Limb (tissue), 2 donors: ENCODE measurements around the gene NTM.

Source experiments
- DNase-seq, 2 donors: peaks; one replicate each; pipeline ENCODE4 v3.0.0-alpha.2; 2016; ENCODE audit errors: extremely low spot score in 2 of 2

Gene NTM

DNA sequence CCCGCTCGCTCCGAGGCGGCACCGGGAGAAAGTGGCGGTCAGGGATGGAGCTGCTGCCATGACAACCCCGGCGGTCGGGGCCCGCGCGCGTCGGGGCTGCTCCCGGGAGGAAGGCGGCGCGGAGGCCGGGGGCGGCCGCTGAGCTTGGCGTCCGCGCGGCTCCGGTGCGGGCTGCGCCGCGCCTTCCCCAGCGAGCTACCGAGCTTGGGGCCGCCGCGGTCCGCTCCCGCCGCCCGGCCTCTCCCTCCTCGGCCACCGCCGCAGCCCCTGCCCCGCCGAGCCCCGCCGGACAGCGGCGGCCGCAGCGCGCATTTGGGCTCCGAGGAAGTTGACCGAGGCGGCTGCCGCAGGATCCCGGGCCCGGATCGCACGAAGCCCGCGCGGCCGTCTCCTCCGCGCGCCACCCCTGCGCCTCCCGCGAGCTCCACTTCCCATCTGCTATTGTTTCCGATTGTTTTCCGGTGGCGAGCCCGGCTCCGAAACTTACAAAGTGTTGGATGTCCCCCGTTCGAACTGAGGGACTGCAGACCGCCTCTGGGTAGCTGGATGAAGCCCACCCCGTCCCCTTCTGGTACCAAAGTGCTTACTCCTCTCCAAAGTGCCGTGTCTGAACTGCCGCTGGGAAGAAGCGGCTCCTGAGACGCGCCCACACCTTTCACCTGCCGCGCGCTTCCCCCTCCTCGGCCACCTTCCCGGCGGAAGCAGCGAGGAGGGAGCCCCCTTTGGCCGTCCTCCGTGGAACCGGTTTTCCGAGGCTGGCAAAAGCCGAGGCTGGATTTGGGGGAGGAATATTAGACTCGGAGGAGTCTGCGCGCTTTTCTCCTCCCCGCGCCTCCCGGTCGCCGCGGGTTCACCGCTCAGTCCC is 540.3 kb downstream of the NTM start:
- peak in 1 of 2 donors; percentile 70 for DNase-seq

DNA sequence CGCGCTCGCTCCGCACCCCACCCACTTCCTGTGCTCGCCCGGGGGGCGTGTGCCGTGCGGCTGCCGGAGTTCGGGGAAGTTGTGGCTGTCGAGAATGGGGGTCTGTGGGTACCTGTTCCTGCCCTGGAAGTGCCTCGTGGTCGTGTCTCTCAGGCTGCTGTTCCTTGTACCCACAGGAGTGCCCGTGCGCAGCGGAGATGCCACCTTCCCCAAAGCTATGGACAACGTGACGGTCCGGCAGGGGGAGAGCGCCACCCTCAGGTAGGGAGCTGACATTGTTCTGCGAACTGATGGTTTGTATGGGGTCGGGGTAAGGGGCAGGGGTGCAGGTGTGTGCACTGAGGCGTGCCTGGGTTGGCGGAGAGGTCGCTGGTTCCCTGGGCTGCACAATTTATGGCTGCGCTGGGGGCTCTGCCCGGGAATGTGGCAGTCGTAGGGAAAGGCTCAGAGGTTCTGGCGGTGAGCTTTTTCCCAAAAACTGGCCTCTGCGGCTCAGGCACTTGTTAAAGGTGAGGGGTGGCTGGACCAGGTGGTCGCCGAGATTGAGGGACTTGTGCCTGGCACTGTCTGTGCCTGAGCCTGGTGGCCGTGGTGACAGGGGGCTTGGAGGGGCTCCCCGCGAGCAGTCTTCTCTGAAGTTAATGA is 541.1 kb downstream of the NTM start:
- DNase-seq: peak in 1 of 2 donors; percentile 42

DNA sequence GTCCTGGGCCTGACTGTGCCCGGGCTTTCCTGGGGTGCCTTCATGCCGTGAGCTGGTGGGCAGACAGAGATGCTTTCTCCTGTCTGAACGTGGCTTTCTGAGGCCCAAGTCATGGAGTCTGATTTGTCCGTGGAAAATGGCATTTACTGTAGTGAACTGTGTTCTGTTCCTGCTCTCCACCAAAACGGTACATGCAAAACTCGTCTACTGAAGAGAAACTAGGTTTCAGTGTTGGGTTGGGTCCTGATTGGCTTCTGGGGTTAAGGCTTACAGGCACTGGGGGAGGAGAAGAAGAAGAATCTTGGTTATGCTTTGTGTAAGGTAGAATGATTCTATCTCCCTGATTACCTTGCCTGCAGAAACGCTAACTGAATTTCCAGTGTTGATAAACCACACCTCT is 541.7 kb downstream of the NTM start:
- DNase-seq: no peak

DNA sequence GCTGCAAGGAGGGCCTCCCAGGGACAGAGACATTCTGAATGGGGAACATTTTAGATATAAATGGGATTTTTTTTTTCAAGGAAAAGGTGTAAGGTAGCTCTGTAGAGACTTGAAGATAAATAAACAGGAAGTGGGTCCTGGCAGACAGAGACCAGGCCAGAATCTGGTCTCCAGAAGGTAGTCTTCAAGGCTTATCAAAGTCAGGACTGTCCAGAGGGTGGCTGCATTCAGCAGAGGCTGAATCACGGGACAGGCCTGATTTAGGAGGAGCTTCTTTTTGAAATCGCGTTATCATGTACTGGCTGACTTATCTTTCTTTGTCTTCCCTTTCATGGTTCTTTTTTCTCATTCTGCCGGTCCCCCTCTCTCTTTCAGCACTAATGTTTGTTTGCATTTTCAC is 542.9 kb downstream of the NTM start:
- no peak for DNase-seq

DNA sequence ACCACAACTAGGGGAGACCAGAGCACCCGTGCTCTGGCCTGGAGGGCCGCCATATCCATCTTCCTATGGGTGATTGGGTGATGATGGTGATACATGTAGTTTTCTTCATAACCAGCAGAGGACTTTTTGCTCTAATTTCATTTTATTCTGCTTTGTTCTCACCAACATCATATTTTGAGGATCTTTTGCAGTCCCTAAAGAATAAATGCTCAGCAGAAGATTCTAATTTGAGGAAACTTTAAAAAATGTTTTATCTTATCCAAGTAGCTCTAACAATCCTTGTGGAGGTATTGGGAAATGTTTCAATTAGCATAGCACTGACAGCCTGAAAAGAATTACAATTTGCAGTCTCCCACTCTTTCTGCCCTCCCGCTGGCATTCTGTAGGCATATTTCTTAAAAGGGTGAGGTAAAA is 544.0 kb downstream of the NTM start:
- no peak for DNase-seq

DNA sequence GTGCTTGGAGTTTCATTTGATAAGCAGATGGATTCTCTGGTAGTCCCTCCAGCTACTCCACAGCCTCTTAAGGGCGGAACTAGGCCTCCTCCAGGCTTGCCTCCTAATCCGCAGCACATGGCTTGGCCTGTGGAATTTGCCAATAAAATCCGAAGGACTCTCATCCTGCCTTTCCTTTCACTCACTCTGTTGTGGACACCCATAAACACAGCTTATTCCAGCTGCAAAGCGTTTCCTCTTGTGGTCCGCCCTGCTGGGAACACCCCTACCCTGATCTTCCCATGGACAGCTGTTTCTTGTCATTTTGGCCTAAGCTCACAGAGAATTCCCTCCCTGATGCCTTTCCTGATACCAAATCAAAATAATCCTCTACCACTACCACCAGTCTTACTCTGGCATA is 546.2 kb downstream of the NTM start:
- DNase-seq: no peak

DNA sequence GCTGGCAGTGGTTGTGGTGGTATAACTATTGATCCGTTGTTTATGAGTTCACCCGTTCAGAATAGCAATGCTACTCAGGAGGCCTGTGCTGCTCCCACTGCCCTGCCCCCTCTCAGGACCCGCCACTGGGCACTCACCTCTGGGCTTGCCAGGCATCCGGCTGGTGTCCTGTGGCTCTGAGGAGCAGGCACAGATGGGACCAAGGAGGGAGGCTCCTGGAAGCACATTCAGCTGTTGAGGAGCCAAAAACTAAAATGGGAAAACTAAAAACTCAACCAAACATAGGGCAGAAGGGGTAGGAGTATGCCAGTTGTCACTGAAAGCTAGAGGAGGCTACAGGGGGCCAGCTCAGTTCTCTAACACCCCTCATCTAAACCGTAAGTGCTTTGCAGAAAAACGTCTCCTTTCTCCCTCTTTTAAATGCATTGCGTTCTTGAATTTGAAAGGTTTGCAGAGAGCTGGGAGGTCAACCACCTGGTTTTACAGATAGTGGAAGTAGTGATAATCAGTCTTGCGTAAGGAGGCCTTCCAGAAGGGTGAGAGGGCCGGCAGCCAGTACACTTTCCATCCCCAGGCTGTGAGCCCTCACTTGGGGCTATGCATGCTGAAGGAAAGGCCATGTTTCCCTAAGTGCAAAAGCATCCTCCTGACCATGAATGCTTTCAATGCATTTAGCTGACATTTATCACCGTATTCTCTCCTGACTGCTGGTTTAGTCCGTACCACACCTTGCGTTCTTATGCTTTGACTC is 547.4 kb downstream of the NTM start:
- DNase-seq: no peak

DNA sequence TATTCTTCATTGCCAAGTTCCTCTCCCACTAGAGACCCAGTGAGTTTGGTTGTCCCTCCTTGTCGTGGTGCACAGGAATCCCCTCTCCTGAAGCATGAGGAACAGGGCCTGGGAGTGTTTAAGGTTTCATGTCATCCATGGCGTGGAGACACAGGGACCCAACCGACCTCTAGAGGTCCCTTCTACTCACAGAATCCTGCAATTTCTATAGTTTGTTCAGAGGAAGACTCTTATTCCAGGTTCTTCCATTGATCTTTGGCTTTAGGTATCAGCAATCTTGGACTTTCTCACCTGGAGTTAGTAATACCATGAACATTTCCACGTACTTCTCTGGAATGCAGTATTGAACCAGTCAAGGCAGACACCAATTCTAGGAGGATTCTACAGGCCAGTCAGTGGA is 548.2 kb downstream of the NTM start:
- DNase-seq: no peak

DNA sequence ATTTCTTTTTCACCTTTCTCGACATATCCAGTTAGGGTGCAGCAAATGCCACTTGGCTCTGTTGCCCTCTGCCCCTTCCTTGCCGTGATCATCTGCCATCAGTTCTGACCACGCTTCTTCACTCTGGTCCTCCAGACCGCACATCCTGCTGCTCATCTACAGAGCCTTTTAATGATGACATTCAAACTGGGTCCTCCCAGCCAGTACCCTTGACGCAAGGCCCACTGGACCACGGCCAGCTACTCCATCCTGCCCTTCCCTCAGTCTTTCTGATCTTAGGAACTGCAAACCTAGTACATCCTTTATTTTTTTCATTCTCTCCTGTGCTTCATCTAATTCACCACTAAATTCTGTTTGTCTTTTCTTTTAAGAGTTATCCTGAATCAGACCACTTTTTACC is 551.8 kb downstream of the NTM start:
- DNase-seq: no peak

DNA sequence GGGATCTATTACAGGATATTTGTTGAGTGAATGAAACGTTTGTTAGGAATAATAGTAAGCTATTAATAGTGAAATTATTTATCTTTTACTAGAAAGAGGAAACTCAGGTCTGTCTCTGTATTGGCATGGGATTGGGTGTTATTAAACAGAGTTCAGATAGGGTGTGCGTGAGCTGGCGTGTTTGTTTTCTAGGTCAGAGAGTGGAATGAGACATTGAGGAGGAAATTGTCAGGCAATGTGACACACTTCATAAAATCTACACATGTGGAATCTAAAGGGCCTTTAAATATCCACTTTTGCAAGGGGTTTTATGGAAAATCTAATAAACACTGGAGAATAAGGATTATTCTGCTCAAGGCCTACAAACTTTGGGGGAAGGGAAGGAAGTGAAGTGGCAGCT is 552.9 kb downstream of the NTM start:
- DNase-seq: no peak

DNA sequence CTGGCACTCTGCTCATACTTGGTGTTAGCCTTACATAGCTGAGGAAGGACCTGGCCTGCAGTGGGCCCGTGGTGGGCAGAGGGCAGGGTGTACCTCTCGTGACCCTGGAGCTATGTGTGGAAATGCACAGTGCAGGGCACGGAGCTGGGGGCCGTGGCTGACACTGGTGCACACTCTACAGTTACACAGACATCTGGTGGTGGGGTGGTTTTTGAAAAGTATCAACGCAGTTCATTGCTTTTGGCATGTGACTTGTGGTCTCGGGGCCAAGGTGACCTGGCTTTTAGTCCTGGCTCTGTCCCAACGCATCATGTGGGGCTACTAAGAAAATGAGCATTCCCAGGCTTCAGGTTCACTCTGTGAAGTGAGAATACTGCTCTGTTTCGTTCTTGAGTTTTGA is 553.6 kb downstream of the NTM start:
- DNase-seq: peak in 1 of 2 donors; percentile 48

DNA sequence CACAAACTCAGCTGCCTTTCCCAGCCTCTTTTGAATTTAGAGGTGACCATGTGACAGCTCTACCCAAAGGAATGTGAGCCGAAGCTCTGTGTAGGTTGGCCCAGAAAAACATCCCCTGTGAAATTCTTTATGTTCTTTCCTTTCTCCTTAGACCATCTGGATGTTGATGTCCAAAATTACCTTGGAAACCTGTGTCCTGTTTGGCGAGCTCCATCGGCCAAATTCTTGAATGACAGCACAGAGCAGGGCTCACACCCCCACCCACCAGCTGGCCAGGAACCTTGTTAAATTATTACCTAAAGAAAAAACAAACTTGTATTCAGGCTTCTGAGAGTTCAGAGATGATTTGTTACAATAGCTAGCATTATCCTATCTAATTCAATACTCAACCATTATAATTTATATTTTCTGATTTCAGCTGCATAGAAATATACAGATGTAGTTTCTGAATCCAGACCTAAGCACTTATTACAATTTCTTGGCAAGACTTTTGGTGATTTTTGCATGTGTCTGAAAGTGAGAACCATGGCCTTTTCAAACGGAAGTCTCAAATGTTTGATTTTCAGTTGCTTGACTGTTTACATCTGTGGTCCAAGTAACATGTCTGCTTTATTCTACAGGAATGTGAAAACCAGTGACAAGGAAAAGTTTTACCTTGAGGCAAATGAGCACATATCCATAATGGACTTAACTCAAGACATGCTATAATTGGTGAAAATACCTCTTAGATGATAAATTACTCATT is 554.2 kb downstream of the NTM start:
- DNase-seq: peak; percentile 57 to 65

DNA sequence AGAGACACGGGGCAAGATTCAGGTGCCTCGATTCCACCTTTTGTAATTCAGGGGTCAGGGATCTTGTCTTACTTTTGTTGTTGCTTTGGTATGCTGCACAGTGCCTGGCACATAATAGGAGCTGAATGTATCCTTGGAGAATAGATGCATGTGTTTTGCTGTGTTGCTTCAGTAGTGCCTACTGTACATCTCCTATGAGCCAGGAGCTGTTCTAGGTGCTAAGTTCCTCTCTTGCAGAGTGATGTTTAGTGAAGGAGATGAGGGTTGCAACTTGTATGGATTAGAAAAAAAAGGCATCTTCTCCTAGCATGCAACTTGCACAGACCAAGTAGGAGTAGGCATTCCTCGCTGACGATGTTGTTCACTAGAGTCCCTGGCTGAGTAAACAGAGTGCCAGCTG is 555.4 kb downstream of the NTM start:
- DNase-seq: no peak

DNA sequence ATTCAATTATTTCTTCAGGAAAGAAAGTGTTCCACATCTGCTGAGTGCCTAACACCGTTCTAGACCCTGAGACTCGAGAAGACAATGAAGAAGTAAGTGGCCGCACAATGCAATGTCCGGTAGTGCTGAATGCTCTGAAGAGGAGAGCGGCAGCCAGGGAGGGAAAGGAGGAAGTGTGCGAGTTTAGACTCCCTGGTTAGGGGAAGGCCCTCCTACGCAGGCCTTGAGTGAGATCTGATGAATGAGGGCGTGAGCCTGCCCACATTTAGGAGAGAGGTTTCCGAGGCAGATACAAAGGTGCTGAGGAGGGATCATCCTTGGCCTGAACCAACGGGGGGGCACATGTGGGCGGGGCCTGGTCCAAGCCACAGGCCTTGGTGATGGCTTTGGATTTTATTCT is 558.6 kb downstream of the NTM start:
- DNase-seq: no peak

DNA sequence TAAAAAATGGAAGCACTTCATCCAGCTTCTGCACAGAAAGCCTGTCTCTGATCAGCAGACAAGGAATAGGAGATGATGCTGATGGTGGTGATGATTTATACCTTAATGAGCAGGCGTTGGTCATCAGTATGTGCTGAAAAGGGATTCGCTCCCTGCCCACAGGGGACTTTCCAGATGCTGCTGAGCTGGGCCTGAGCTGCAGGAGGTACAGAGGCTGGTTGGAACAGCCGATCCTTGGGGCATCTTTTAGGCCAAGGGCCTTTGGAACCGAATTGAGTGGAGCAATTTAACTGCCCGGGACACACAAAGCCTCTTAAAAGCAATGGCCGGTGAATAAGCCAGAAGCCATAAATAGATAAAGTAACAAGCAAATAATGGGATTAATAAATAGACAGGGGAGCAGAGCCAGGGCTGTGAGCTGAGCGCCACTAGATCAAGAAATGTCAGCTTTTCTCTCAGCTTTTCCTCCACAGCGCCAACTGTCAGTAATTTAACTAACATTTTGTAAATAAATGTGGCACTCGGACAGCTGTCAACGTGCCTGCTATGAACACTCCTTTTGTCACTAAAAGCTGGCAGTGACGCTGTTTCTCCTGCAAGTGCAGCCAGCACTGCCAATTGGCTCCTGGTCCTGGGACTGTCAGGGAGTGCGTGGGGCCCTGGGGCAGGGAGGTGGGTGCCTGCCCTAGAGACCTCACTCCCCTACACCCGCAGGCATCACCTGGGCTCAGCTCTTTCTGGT is 562.3 kb downstream of the NTM start:
- DNase-seq: no peak

DNA sequence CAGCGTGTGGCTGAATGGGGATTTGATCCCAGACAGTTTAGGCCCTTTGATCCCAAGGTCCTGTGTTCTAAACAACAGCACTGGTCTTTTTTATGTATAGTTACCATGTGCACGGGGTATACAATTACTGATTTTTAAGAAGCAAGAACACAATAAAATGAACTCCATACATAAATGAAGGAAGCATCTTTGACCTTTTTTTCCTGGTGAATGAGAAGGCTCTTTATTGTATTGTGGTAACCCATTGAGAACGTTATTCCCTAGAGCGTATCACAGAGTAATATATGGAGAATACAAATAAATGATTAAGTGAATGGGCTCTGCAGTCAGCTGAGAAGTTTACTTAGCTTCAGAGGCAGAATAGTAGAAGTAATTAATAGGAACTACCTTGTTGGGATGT is 563.6 kb downstream of the NTM start:
- DNase-seq: no peak

DNA sequence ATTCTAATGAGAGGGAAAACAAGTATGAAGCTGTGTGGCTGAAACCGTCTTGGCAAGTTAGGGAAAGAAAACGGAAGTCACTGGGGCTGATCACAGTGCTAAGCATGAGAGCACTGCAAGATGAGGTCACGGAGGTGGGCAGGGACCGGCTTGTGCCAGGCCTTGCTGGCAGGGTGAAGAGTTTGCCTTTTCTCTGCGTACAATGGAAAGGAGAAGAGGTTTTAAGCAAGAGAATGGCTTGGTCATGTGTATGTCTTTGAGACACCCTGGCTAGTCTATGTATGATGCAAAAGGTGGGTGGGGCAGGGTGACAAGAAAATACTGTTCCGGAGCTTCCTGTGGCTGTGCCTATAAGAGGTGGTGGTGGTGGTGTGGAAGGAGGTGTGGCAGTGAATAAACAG is 567.9 kb downstream of the NTM start:
- no peak for DNase-seq

DNA sequence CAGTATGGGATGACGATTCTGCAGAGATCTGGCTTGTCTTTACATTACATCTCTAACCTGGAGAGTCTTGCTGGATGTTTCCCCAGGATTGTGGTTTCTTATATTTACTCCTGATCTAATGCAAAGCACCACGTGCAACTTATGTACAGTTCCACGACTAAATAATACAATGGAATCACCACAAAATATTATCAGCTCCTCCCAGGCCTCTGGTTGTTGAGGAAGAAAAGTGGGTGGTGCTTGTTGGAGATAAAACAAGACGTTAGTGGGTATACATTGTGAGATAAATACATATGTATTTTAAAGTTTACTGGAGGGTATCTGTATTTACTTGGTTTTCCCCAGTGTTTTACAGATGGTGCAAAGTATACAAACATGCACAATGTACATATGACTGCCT is 569.7 kb downstream of the NTM start:
- DNase-seq: no peak

DNA sequence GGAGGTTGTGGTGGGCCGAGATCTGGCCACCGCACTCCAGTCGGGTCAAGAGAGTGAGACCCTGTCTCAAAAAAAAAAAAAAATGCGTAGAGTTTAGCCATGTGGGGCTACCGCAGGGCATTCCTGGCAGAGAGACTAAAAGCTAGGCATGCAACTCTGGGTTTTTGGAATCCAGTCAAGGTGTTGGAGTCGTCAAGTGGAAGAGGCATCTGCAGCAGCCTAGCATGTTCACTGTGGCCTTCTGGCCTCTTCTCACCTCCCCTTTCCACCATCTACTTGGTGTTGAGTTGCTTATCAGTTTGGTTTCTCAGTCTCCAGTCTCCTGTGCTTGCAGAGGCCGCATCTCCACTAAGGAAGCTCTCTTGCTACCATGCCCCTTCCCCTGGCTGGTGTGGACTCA is 572.5 kb downstream of the NTM start:
- DNase-seq: no peak

DNA sequence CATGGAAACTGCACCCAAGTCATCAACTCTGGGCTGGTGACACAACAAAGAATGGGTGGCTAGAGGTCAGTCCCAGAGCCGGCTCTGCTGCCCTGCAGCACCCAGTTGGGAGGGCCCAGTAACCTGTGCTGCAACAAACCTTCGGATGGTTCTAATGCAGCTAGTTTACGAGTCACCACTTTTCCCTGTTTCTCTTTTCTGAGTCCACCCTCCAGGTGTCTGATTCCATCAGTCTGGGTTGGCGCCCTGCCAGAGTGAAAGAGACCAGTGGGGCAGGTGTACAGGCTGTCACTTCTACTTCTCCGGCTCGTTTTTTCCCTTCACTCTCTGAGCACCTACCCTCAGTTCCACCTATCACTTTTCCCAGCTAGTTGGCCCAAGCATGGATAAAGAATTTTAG is 572.9 kb downstream of the NTM start:
- no peak for DNase-seq

DNA sequence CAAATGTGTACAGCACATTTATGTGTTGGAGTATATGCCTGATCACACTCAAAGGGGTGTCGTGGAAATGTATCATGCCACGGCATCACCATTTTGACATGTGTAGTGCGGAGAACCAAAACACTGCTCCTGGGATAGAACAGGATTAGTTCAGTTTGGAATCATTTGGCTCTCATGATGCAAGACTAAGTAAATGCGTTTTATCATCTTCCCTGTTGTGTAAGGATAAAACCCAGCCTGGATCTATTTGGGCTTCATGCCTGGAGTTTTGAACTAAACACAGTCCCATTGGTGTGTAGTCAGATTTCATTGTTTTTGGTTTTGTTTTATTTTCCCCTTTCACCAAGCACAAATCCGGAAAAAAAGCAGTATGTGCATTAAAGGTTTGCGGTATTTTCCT is 574.3 kb downstream of the NTM start:
- peak in 1 of 2 donors; percentile 61 for DNase-seq
